Stimulated activated CD8-positive, alpha-beta memory T cell treated with anti-CD3 and anti-CD28 coated beads, Interleukin-12 subunit alpha, Interleukin-12 subunit beta, amount 100 ng/mL, for 1 hour (primary cell): ENCODE results near the gene TMEM235.
"Not testable (repeated sequence)": the region's sequence is repeated elsewhere in the genome, so short reads cannot be mapped to it uniquely, and the experiment has no call there.

Experiments used
- DNase-seq: peaks from one replicate; pipeline ENCODE4 v3.0.0-alpha.2; 2020; ENCODE audit warnings: low read depth

The TMEM235 gene

GRCh38 chr17:78238823-78239488 is 7.5 kb downstream of the TMEM235 start:
- DNase-seq = no peak

GRCh38 chr17:78239489-78239931 is 8.1 kb downstream of the TMEM235 start:
- DNase-seq = no peak

DNA sequence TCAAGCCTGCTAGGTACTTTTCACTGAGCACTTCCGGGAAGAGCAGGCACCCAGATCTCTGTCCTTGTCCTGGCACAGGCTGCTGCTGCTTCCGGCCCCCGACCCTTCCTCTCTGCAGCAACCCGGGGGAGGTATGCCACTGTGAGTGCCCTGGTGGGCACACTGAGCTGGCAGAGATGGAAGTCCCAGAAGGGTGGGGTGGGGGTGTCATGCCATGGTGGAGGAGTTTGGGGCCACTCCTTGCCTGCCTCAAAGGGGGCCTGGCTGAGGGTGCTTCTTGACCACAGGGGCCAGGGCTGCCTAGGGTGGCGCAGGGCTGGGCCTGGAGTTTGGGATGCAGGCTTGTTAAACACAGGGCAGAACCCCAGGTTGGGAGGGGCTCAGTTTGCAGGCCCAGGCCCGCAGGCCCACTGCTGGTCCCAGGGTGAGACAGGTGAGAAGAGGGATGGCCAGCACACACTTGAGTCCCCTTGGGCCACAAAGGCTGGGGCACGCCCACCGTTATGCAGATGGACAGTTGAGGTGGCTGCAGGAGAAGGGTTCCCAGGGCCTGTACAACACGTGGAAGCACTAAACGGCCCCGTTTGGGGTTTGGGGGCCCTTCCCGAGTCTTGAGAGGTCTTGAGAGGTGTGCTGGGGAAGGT is 8.7 kb downstream of the TMEM235 start:
- no peak for DNase-seq

- no peak for DNase-seq
Measured at GRCh38 chr17:78240839-78241238, 9.4 kb downstream of the TMEM235 start.

DNA sequence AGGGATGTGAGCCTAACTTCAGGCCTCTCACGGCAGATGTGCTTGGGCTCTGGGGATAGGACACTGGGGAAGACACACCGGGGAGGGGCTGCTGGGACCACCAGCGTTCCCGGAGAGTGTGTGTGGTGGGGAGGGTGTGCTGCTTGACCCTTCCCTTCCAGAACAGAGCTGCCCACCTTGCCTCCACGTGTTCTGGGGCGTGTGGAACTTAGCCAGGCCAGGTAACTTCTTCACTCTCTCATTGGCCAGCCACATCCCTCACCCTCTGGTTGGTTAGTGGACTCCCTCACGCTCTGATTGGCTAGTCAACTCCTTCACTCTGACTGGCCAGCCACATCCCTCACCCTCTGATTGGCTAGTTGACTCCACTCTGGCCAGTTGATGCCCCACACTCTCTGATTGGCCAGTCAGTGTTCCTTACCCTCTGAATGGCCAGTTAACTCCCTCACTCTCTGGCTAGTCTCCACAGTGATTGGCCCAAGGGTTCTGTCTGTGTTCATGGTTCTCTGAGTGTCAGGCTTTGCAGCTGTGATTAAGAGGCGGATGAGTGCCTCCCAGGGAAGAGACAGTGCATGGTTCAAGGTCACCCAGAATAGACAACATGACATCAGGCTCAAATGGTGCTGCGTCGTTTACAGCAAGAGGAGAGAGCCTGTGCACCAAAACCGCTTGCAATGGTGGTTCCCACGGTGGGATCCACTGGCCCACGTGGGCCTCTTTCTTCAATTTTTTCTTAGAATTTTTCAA is 10.0 kb downstream of the TMEM235 start:
- DNase-seq = no peak

- no peak for DNase-seq
Measured at GRCh38 chr17:78242024-78242742, 10.8 kb downstream of the TMEM235 start.

DNA sequence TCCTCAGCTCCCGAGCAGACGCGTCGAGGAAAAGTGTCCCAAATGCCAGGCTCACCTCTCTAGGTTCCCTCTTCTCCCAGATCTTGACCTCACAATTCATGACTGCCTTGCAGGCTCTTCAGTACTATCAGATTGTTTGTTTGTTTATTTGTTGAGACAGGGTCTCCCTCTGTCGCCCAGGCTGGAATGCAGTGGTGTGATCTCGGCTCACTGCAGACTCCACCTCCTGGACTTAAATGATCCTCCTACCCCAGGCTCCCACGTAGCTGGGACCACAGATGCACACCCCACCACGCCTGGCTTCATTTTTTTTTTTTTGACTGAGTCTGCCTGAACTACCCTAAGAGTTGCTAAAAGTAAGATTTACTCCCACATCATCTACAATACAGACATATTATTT is 15.9 kb downstream of the TMEM235 start:
- DNase-seq = no peak

GRCh38 chr17:78248051-78248914 is 16.9 kb downstream of the TMEM235 start:
- no peak for DNase-seq

DNA sequence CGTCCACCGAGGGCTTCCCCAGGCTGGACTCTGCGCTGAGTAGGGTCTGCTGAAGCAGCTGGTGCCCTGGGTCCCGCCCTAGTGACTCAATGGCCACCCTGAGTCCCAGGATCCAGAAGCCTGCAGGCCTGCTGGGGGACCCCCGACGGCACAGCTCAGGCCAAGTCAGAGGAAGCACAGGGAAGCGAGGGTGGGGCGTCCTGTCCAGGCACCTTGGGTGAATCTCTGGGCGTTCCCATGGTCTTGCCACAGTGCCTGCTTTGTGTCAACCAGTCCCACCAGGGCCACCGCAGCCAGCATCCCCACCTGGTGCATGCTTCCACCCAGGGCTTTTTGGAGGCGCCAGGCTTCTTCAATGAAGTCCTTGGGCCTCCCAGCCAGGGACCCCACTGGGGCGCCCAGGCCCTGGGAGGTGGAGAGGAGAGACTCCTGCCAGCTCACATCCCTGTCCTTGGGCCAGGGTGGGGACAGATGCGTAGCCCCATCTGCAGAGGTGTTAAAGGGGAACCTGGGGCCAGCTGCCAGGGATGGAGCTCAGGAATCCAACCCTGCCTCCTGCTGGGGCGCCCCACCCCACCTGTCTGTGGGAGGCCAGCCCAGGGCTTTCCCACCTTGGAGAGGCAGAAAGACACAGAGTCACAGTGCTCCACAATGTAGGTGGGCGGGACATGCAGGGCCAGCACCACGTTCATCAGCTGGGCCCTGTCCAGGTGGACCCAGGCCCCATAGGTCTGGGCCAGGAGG is 17.8 kb downstream of the TMEM235 start:
- DNase-seq = no peak

DNA sequence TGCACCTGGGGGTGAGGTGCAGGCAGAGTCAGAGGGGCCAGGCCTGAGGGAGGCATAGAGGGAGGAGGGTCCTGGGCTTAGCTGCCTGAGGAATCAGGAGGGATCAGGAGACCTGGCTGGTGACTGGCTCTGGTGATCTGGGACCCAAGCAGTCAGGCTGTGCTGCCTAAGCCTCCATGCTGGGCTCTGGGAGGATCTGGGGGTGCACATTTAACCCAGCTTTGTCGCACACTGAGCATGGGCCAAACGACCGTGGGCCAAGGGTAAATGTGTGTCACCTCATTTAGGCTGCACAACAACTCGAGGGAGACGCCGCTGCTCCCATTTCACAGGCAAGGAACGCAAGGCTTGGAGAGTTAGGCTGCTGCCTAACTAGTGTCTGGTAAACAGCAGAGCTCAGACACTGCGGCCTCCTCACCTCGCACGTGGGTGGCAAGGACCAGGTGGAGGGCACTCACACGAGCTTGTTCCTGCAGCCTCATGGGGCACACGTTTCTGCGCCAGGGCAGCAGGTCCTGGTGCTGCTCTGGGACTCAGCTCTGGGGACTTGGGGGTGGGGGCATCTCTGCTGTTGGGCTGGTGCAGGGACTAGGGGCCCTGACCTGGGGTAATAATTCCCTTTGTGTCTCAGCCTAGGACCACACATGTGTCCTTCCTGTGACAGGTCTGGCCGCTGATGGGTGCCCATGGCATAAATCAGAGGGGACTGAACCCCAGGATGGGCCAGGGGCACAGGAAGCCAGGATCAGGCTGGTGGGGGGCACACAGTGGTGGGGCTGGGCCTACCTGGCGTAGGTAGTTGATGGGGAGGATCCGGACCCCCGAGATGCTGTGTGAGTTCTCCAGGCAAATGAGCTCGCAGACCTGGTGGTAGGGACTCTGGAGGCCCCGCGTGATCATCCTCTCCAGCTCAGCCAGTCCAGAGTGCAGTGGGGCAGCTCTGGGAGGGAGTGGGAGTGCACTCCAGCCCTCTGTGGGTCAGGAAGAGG is 18.7 kb downstream of the TMEM235 start:
- no peak for DNase-seq

DNA sequence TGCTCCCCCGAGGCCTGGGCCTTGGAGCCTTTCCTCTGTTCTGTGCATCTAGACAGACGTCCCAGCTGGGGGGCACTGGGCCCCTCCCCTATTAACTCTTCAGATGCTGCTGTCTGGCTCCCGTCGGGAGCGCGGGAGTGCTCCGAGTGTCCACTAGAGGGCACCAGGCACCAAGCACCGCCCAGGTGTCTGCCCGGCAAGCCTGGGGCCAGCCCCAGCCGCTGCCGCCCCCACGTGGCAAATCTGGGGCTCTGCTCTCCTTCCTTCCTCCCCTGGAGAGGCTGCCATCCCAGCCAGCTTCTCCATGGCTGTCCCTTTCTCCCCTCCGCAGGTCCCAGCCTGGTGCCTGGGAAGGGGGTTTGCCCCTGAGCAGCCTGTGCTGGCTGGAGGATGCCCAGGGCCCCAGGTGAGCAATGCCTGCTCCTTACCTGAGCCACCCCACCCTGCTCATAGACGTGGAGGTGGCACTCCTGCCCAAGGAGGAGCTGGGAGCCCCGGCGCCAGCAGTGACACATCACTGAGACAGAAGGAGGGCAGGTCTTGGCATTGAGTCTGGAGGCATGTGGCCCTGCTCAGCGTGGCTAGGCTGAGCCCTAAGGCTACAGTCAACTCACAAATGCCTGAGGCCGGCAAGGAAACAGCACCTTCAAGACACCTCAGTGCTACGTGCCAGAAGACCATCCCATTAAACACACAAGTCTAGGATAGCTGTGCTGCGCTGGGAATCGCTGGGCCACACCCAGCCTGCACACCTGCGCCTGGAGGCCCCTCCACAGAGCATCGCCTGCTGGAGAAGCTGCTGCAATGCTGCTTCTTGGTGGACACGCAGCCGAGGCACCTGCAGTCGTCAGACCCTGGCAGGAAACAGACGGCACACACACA is 19.7 kb downstream of the TMEM235 start:
- DNase-seq = peak; percentile 70

- no peak for DNase-seq
Measured at GRCh38 chr17:78251773-78252103, 20.3 kb downstream of the TMEM235 start.

DNA sequence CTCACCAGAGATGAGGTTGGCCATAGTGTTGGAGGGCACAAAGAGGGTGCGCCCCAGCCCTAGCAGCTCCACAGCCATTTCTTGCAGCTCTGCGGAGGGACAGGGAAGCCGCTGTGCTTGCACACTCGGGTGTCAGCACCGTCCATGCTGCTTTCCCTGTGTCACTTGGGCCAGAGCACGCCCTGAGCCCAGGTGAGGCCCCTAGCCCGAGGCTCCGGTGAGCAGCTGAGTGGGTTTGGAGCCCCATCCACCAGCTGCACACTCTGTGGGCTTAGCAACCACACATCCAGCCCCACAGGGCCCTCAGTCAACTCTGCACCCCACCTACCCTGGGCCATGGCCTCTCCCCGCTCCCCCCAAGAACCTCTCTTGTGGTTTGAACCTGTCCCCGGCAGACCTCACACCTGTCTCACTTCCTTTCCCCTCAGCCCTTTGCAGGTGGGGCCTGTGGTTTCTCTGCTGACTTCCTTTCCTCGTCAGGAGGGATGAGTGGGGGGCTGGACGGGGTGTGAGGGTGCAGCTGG is 20.7 kb downstream of the TMEM235 start:
- DNase-seq = peak; percentile 33

- no peak for DNase-seq
Measured at GRCh38 chr17:78252701-78253635, 21.5 kb downstream of the TMEM235 start.

DNA sequence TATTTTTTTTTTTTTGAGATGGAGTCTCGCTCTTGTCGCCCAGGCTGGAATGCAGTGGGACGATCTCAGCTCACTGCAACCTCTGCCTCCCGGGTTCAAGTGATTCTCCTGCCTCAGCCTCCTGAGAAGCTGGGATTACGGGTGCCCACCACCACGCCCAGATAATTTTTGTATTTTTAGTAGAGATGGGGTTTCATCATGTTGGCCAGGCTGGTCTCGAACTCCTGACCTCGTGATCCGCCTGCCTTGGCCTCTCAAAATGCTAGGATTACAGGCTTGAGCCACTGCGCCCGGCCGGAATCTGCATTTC is 22.2 kb downstream of the TMEM235 start:
- DNase-seq = not testable (repeated sequence)

DNA sequence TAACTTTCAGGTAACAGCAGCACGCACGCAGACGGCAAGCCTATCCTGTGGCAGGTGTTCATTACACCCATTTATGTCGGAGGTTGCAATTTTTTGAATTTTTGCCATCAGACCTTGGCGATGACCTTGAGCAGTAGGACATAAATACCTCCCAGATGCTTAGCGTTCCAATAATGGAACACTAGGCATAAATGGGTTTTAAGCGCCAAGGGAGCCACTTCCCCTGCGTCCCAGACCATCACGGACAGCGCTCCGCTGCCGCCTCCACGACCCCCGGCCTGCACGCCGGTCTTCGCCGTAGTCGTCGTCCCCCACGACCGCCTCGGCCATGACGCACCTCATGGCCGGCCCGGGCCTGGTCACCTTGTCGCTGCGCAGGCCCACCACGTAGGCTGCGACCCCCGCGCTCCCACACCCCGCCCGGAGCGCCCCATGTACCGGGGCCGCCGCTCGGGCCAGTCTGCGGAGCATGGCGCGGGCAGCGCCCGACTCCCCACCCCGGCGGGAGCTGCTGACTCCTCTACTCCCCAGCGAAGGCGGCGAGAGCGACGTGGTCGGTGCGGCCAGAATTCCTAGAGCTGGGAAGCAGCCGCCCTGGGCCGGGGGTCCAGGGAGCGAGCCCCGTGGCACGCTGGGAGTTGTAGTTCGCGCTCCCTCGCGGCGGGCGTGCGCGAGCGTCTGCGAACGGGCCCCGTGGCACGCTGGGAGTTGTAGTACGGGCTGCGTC is 22.7 kb downstream of the TMEM235 start:
- peak; percentile 67 for DNase-seq
